Endodermal cell (in vitro differentiated cells): ENCODE measurements around the gene ATP5ME. TPM values are rescaled to one million over a fixed set of nuclear protein-coding genes. Genes with fewer than 3 reads are reported as not detected.
A peak's percentile ranks its signal among the peaks of the same experiment; 100 is the strongest.

Experiments
- DNase-seq: peaks from one replicate; pipeline ENCODE4 v3.0.0-alpha.2; 2017
- H3K27ac ChIP-seq: 2 replicates; pipeline ENCODE4 v1.5.1; 2013; ENCODE audit warnings: mild to moderate bottlenecking, low read depth, low read length, moderate library complexity
- H3K27me3 ChIP-seq: 2 replicates; pipeline ENCODE4 v1.6.1; 2013; ENCODE audit warnings: mild to moderate bottlenecking, low read length, moderate library complexity; ENCODE audit not compliant: insufficient read depth, control insufficient read depth, poor library complexity, severe bottlenecking
- H3K36me3 ChIP-seq: 2 replicates; pipeline ENCODE4 v1.7.0; 2013; ENCODE audit warnings: mild to moderate bottlenecking, low read length, moderate library complexity; ENCODE audit not compliant: control insufficient read depth, insufficient read depth
- H3K4me1 ChIP-seq: one replicate; pipeline ENCODE4 v1.7.0; 2013; ENCODE audit warnings: low read length; ENCODE audit not compliant: control insufficient read depth, insufficient read depth
- H3K4me3 ChIP-seq: 2 replicates; pipeline ENCODE4 v1.5.1; 2013; ENCODE audit warnings: mild to moderate bottlenecking, low read length, moderate library complexity
- H3K9ac ChIP-seq: 2 replicates; pipeline ENCODE4 v1.6.1; 2013; ENCODE audit warnings: mild to moderate bottlenecking, low read length, moderate library complexity; ENCODE audit not compliant: poor library complexity, severe bottlenecking; ENCODE audit errors: extremely low read depth
- H3K9me3 ChIP-seq: 2 replicates; pipeline ENCODE4 v1.6.1; 2013; ENCODE audit warnings: mild to moderate bottlenecking, low read length, moderate library complexity; ENCODE audit not compliant: control insufficient read depth
- H3K27ac Mint-ChIP-seq: 2 replicates; pipeline ENCODE4 v1.8.0; 2020; ENCODE audit warnings: mixed read lengths
- H3K27me3 Mint-ChIP-seq: 2 replicates; pipeline ENCODE4 v1.8.0; 2021; ENCODE audit warnings: mild to moderate bottlenecking, mixed read lengths; ENCODE audit not compliant: insufficient read depth
- H3K36me3 Mint-ChIP-seq: 2 replicates; pipeline ENCODE4 v1.8.0; 2020; ENCODE audit warnings: low read depth, mixed read lengths
- H3K4me1 Mint-ChIP-seq: 2 replicates; pipeline ENCODE4 v1.8.0; 2020; ENCODE audit warnings: mixed read lengths
- H3K4me3 Mint-ChIP-seq: 2 replicates; pipeline ENCODE4 v1.8.0; 2020; ENCODE audit warnings: mild to moderate bottlenecking, moderate library complexity, mixed read lengths
- H3K9me3 Mint-ChIP-seq: 2 replicates; pipeline ENCODE4 v1.8.0; 2020; ENCODE audit warnings: mild to moderate bottlenecking, mixed read lengths
- WGBS, 2 experiments: methylation state at CpG; one replicate each; pipeline versions ENCODE4 v1.1.5 to v1.1.7; 2013; ENCODE audit warnings: missing lambda C conversion rate in 2 of 2, mixed read lengths in 1 of 2; ENCODE audit not compliant: insufficient coverage in 1 of 2, insufficient read length in 1 of 2; 5-methylcytosine and 5-hydroxymethylcytosine counted together
- total RNA-seq, 2 donors: library from RNA; stranded (reverse); fragmentation: NEBNext Ultra II Directional in 1 of 2; extraction: Animal tissue kit (Norgen Biotek cat#: 25700) in 1 of 2; gene quantifications; 2 replicates in 1 of 2; 3 replicates in 1 of 2; pipeline ENCODE4 v1.2.1, GENCODE V29; 2021
- TF ChIP-seq, protein P1 (sequence below): fragments of 200-600 bp; sonication (generic); conservative IDR thresholded peaks from 2 replicates; pipeline ENCODE4 v1.5.0; 2021; ENCODE audit warnings: antibody characterized with exemption, mild to moderate bottlenecking

ATP5ME gene
- total RNA-seq, 2 donors from 2014 or later: 407 to 456 TPM

DNA sequence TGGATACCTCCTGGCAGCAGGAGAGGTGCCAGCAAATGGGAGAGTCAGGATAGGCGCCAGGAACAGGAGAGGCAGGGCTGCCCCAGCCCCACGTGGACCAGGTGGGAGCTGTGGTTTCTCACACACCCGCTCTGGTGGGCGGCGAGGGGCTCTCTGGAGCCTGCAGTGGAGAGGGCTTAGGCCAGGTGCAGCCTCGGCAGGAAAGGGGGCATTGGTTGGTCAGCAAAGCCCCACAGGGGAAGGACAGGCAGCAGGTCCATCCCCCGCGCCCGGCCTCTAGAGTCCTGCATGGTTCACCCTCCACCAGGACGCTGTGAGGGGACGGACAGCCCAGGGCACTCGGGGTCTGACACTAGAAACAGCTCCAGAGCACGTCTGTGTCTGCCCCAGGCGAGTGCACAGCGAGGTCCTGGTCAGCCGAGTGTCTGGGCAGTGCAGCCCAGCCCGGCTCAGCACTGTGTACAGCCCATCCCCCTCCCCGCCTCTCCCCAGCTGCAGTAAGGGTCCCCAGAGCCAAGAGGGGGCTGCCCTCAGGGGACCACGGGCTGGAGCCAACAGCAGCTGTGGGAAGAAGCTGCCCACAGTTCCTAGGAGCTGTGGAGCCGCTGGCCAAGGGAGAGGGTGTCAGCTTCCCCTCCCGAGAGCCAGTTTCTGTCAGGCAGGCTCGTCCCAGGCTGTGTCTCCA is 8.2 kb downstream of the ATP5ME start:
- no peak overlapping the region for H3K27ac Mint-ChIP-seq
- DNase-seq: peak; percentile 54
- no peaks in the 10 kb centered on the region for H3K4me1 Mint-ChIP-seq
- H3K4me3 Mint-ChIP-seq: no peak overlapping the region
- Histone ChIP-seq H3K27ac (no peak overlapping the region), H3K9me3 (no peaks in the 10 kb centered on the region), H3K4me1 (no peaks in the 10 kb centered on the region), H3K9ac (no peak overlapping the region), H3K4me3 (no peak overlapping the region), H3K27me3 (no peaks in the 10 kb centered on the region), H3K36me3 (no peaks in the 10 kb centered on the region)
- peaks cover 9% of the 10 kb centered on the region for H3K36me3 Mint-ChIP-seq
- TF ChIP-seq, protein P1, sequence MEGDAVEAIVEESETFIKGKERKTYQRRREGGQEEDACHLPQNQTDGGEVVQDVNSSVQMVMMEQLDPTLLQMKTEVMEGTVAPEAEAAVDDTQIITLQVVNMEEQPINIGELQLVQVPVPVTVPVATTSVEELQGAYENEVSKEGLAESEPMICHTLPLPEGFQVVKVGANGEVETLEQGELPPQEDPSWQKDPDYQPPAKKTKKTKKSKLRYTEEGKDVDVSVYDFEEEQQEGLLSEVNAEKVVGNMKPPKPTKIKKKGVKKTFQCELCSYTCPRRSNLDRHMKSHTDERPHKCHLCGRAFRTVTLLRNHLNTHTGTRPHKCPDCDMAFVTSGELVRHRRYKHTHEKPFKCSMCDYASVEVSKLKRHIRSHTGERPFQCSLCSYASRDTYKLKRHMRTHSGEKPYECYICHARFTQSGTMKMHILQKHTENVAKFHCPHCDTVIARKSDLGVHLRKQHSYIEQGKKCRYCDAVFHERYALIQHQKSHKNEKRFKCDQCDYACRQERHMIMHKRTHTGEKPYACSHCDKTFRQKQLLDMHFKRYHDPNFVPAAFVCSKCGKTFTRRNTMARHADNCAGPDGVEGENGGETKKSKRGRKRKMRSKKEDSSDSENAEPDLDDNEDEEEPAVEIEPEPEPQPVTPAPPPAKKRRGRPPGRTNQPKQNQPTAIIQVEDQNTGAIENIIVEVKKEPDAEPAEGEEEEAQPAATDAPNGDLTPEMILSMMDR: no peak
- no peaks in the 10 kb centered on the region for H3K9me3 Mint-ChIP-seq
- 85 to 91% methylated on average over 7 to 22 of the region's 22 CpGs for WGBS, 2 experiments
- no peaks in the 10 kb centered on the region for H3K27me3 Mint-ChIP-seq

DNA sequence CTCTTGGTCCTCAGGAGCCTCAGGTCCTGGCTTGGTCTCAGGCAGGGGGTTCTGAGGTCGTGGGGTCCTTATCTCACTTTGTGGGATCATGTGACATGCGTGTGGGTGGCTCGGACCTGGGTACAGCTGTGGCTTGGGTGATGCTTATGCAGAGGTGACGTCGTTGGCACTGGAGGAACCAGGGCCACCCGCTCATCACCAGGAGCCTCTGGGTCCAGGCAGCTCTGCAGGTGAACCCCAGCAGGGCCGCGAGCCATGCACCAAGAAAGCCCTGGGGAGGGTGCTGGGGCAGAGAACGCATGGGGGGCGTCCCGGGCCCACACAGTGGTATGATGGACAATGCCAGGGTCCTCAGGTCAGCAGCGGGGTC is 8.7 kb downstream of the ATP5ME start:
- no peaks in the 10 kb centered on the region for H3K9me3 Mint-ChIP-seq
- TF ChIP-seq, protein P1: no peak
- no peaks in the 10 kb centered on the region for H3K4me1 Mint-ChIP-seq
- peak overlapping the region; percentile 66 for H3K4me3 Mint-ChIP-seq
- 88 to 91% methylated on average over 11 to 12 of the region's 12 CpGs for WGBS, 2 experiments
- H3K27ac Mint-ChIP-seq: no peak overlapping the region
- Histone ChIP-seq H3K4me3 (no peak overlapping the region), H3K36me3 (no peaks in the 10 kb centered on the region), H3K27ac (no peak overlapping the region), H3K9me3 (no peaks in the 10 kb centered on the region), H3K4me1 (no peaks in the 10 kb centered on the region), H3K27me3 (no peaks in the 10 kb centered on the region), H3K9ac (no peak overlapping the region)
- peaks cover 7% of the 10 kb centered on the region for H3K36me3 Mint-ChIP-seq
- H3K27me3 Mint-ChIP-seq: no peaks in the 10 kb centered on the region
- peak; percentile 37 for DNase-seq

DNA sequence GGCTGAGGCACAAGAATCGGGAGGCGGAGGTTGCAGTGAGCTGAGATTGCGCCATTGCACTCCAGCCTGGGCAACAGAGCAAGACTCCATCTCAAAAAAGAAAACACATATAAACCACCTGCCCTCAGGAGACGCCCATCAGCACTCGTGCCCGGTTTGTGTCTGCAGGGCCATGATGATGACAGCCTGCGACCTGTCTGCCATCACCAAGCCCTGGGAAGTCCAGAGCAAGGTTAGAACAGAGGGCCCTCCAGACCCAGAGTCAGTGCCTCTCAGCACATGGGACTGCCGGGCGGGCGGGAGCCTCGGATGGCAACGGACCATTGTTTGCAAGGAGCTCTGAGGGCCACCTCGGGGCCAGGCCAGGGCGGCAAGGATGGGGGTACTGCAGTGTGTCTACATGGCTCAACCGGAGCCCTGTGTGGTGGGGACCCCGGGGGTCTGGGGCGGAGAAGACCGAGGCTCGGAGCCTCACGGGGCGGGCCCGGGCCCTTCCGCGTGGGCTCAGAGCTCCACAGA is 9.3 kb downstream of the ATP5ME start:
- Mint-ChIP-seq H3K4me1 (no peaks in the 10 kb centered on the region), H3K27ac (no peak overlapping the region), H3K4me3 (peak overlapping the region; percentile 66), H3K27me3 (no peaks in the 10 kb centered on the region), H3K9me3 (no peaks in the 10 kb centered on the region), H3K36me3 (peaks cover 7% of the 10 kb centered on the region)
- no peaks in the 10 kb centered on the region for H3K4me1 ChIP-seq
- no peak overlapping the region for H3K27ac ChIP-seq
- H3K36me3 ChIP-seq: no peaks in the 10 kb centered on the region
- DNase-seq: peak; percentile 36
- H3K27me3 ChIP-seq: no peaks in the 10 kb centered on the region
- 96 to 98% methylated on average over 15 to 24 of the region's 24 CpGs for WGBS, 2 experiments
- no peak overlapping the region for H3K9ac ChIP-seq
- H3K9me3 ChIP-seq: no peaks in the 10 kb centered on the region
- H3K4me3 ChIP-seq: no peak overlapping the region
- TF ChIP-seq, protein P1: no peak
